CD4-positive, alpha-beta T cell (primary cell): ENCODE results near the gene MICAL3. TPM values are rescaled to one million over a fixed set of nuclear protein-coding genes. Genes with fewer than 3 reads are reported as not detected.

Experiments used
- ATAC-seq: fragments of 200-7000 bp; cut with Tn5 transposase; one replicate; pipeline ENCODE4 v1.10.0; 2022; ENCODE audit warnings: mild to moderate bottlenecking; ENCODE audit not compliant: poor library complexity
- CTCF ChIA-PET: fragments of 350-600 bp; sonication (Branson Sonifier 250); formaldehyde crosslinking; loops from one replicate; lab custom pipeline; 2021; ENCODE audit warnings: antibody characterized with exemption, inconsistent platforms; lab: Charles Lee
- POLR2A ChIA-PET: fragments of 350-600 bp; sonication (Branson Sonifier 250); formaldehyde crosslinking; loops from one replicate; lab custom pipeline; 2021; ENCODE audit warnings: antibody characterized with exemption, inconsistent platforms; lab: Charles Lee
- DNase-seq, 14 experiments: peaks; one replicate each; pipeline ENCODE4 v3.0.0-alpha.2; 2013 to 2020; ENCODE audit warnings: mixed read lengths in 2 of 14
- H3K27ac ChIP-seq, 2 donors: one replicate each; pipeline versions ENCODE4 v1.5.1 to v1.7.0; 2013; ENCODE audit warnings: low read length in 2 of 2, low read depth in 1 of 2, mild to moderate bottlenecking in 1 of 2
- H3K27me3 ChIP-seq, 2 experiments: 1 replicate in 1 of 2; 2 replicates in 1 of 2; pipeline versions ENCODE4 v1.6.1 to v1.7.0; 2013; ENCODE audit warnings: low read length in 2 of 2, control low read depth in 1 of 2, mild to moderate bottlenecking in 1 of 2, moderate library complexity in 1 of 2; ENCODE audit not compliant: insufficient read depth in 2 of 2, control insufficient read depth in 1 of 2
- H3K36me3 ChIP-seq: one replicate; pipeline ENCODE4 v1.6.1; 2013; ENCODE audit warnings: low read length, control low read depth; ENCODE audit not compliant: insufficient read depth
- H3K4me1 ChIP-seq: one replicate; pipeline ENCODE4 v1.6.1; 2013; ENCODE audit warnings: low read length, control low read depth; ENCODE audit not compliant: insufficient read depth
- H3K4me3 ChIP-seq: one replicate; pipeline ENCODE4 v1.5.1; 2013; ENCODE audit warnings: mild to moderate bottlenecking, low read length, moderate library complexity
- H3K9me3 ChIP-seq, 2 experiments: 1 replicate in 1 of 2; 2 replicates in 1 of 2; pipeline versions ENCODE4 v1.6.1 to v1.7.0; 2013; ENCODE audit warnings: low read length in 2 of 2, mild to moderate bottlenecking in 2 of 2, control low read depth in 1 of 2, moderate library complexity in 1 of 2; ENCODE audit not compliant: control insufficient read depth in 1 of 2, insufficient read depth in 1 of 2
- H3K27ac Mint-ChIP-seq: one replicate; pipeline ENCODE4 v1.8.0; 2020; ENCODE audit warnings: mixed read lengths
- H3K27me3 Mint-ChIP-seq: one replicate; pipeline ENCODE4 v1.8.0; 2021; ENCODE audit warnings: mixed read lengths
- H3K36me3 Mint-ChIP-seq: one replicate; pipeline ENCODE4 v1.8.0; 2021; ENCODE audit warnings: low read depth, mixed read lengths
- H3K4me1 Mint-ChIP-seq: one replicate; pipeline ENCODE4 v1.8.0; 2021; ENCODE audit warnings: low read depth, mixed read lengths
- H3K4me3 Mint-ChIP-seq: one replicate; pipeline ENCODE4 v1.8.0; 2020; ENCODE audit warnings: mild to moderate bottlenecking, mixed read lengths
- H3K9me3 Mint-ChIP-seq: one replicate; pipeline ENCODE4 v1.8.0; 2020; ENCODE audit warnings: mixed read lengths
- CTCF ChIP-seq: fragments of 200-600 bp; IDR thresholded peaks from one replicate; pipeline ENCODE4 v1.8.0; 2022; ENCODE audit warnings: antibody characterized with exemption, mild to moderate bottlenecking
- intact Hi-C, 2 experiments: fragments of 100-400 bp; cut with DNase I in 1 of 2; cut with micrococcal nuclease in 1 of 2; formaldehyde crosslinking; loops; one replicate each; pipeline versions ENCODE4 v1.15.1 to v1.9.0; 2023 to 2025; cut with DNase I, micrococcal nuclease
- total RNA-seq, 174 experiments: library from RNA in 2 of 174; stranded (reverse) in 2 of 174; gene quantifications; one replicate each; pipeline ENCODE4 v1.2.3 and lab custom pipeline; 2021 to 2026

The MICAL3 gene
- total RNA-seq, 2 experiments from 2014 or later = 9.4 to 9.9 TPM

- ChIA-PET POLR2A (no interaction called here), CTCF (no interaction called here)
- peaks cover 23% of the 10 kb centered on the region for H3K4me1 ChIP-seq
- H3K36me3 ChIP-seq = no peaks in the 10 kb centered on the region
- Mint-ChIP-seq H3K27me3 (no peaks in the 10 kb centered on the region), H3K9me3 (no peaks in the 10 kb centered on the region), H3K27ac (peak overlapping the region; percentile 71), H3K4me1 (peaks cover 20% of the 10 kb centered on the region), H3K36me3 (no peaks in the 10 kb centered on the region), H3K4me3 (no peak overlapping the region)
- peak overlapping the region in 1 of 2 donors; percentile 9 for H3K27ac ChIP-seq
- intact Hi-C loops = no loop called here
- H3K4me3 ChIP-seq = no peak overlapping the region
- no peak for TF ChIP-seq CTCF
- no peaks in the 10 kb centered on the region for H3K27me3 ChIP-seq
- H3K9me3 ChIP-seq = no peaks in the 10 kb centered on the region
- ATAC-seq (no peak), DNase-seq (peak in 1 of 14 experiments; percentile 30)
Observed at GRCh38 chr22:17981497-17981896, 42.9 kb downstream of the MICAL3 start.

- intact Hi-C loops = no loop called here
- Mint-ChIP-seq H3K27ac (peak overlapping the region; percentile 71), H3K36me3 (no peaks in the 10 kb centered on the region), H3K27me3 (no peaks in the 10 kb centered on the region), H3K4me1 (peaks cover 20% of the 10 kb centered on the region), H3K4me3 (peak overlapping the region; percentile 57), H3K9me3 (no peaks in the 10 kb centered on the region)
- Histone ChIP-seq H3K4me1 (peaks cover 23% of the 10 kb centered on the region), H3K27me3 (no peaks in the 10 kb centered on the region), H3K36me3 (no peaks in the 10 kb centered on the region), H3K4me3 (peak overlapping the region; percentile 31), H3K9me3 (no peaks in the 10 kb centered on the region), H3K27ac (peak overlapping the region in 1 of 2 donors; percentile 44)
- peak; percentile 86 for ATAC-seq
- CTCF ChIA-PET = no interaction called here
- TF ChIP-seq CTCF = no peak
- POLR2A ChIA-PET = interaction anchor here (1.1 kb wide), 1 partner anchor 97 kb away, joined by 6 read pairs; the partner anchor contains the start of gene PEX26
- peak; percentile 17 to 66 (median 38) for DNase-seq
Observed at GRCh38 chr22:17980638-17981051, 43.7 kb downstream of the MICAL3 start.

- CTCF ChIA-PET = no interaction called here
Observed at GRCh38 chr22:17980015-17980590, 44.3 kb downstream of the MICAL3 start.

More at GRCh38 chr22:17980015-17980590, 44.3 kb downstream of the MICAL3 start:
- Mint-ChIP-seq H3K4me1 (peaks cover 20% of the 10 kb centered on the region), H3K4me3 (peak overlapping the region; percentile 57), H3K36me3 (no peaks in the 10 kb centered on the region), H3K27me3 (no peaks in the 10 kb centered on the region), H3K9me3 (no peaks in the 10 kb centered on the region), H3K27ac (peak overlapping the region; percentile 71)
- ATAC-seq = no peak
- intact Hi-C loops = no loop called here
- peak overlapping the region in 1 of 2 donors; percentile 44 for H3K27ac ChIP-seq
- H3K4me3 ChIP-seq = peak overlapping the region; percentile 31
- POLR2A ChIA-PET = interaction anchor here (1.1 kb wide), 1 partner anchor 98 kb away, joined by 6 read pairs; the partner anchor contains the start of gene PEX26
- H3K36me3 ChIP-seq = no peaks in the 10 kb centered on the region
- H3K9me3 ChIP-seq = no peaks in the 10 kb centered on the region
- H3K27me3 ChIP-seq = no peaks in the 10 kb centered on the region
- H3K4me1 ChIP-seq = peaks cover 23% of the 10 kb centered on the region
- TF ChIP-seq CTCF = no peak
- no peak for DNase-seq
